ENCODE results near the gene SYT14.
A peak's percentile ranks its signal among the peaks of the same experiment; 100 is the strongest.
"Not testable (repeated sequence)": the region's sequence is repeated elsewhere in the genome, so short reads cannot be mapped to it uniquely, and the experiment has no call there.

SYT14 gene

GRCh38 chr1:210117681-210118170, 179.7 kb downstream of the SYT14 start:
- DNase-seq (ENCODE audit: low read depth in 2 of 2) = no peak

GRCh38 chr1:210123383-210123782, 185.4 kb downstream of the SYT14 start:
- DNase-seq (ENCODE audit: low read depth in 2 of 2) = no peak

DNA sequence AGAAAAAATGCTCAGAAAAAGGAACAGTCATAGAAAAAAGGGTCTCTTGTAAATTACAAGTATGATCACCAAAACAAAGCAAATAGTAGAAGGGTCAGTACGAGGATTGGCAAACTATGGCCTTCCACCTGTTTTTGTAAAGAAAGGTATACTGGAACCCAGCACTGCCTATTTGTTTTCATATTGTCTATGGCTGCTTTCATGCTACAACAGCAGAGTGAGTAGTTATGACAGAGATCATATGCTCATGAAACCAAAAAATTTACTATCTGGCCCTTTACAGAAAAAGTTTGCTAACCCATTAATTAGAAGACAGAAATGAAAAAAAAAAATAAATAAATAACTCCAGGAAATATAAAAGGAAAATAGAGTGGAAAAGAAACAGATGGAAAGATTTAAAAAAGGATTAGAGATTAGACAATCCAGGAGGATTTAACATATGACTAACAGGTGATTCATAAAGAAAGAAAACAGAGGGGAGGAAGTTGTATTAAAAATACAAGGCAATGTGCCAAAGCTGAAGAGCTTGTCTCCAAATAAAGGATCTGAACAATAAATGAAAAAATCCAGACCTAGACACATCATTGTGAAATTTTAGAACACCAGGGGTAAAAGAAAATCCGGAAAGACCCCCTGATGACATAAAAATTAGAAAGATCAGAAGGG, 186.0 kb downstream of the SYT14 start:
- DNase-seq (ENCODE audit: low read depth in 2 of 2) = no peak

DNA sequence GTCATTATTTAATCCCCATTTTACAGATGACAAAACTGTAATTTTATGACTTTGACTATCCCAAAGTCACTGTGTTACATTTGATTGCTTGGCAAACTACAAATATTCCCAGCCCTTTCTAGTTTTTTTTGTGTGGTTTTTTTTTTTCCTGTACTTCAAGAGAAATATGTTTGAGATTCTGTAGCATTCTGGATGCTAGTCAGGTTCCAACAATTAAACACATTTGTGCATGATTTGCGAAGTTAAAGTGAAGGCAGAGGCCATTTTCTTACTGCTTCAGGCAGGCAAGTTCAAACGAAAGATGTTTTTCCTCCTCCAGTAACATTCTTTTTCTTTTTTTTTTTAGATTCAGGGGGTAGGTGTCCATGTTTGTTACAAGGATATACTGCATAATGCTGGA, 186.7 kb downstream of the SYT14 start:
- DNase-seq (ENCODE audit: low read depth in 2 of 2) = no peak

GRCh38 chr1:210125143-210125542, 187.1 kb downstream of the SYT14 start:
- no peak for DNase-seq (ENCODE audit: low read depth in 2 of 2)

GRCh38 chr1:210129092-210129491, 191.1 kb downstream of the SYT14 start:
- no peak for DNase-seq (ENCODE audit: low read depth in 2 of 2)

GRCh38 chr1:210129759-210130158, 191.7 kb downstream of the SYT14 start:
- DNase-seq (ENCODE audit: low read depth in 2 of 2) = no peak

- DNase-seq (ENCODE audit: low read depth in 2 of 2) = no peak
These were observed 194.6 kb downstream of the SYT14 start for GRCh38 chr1:210132582-210132981.

GRCh38 chr1:210143465-210144062, 205.5 kb downstream of the SYT14 start:
- peak; percentile 41 to 53 for DNase-seq (ENCODE audit: low read depth in 2 of 2)

DNA sequence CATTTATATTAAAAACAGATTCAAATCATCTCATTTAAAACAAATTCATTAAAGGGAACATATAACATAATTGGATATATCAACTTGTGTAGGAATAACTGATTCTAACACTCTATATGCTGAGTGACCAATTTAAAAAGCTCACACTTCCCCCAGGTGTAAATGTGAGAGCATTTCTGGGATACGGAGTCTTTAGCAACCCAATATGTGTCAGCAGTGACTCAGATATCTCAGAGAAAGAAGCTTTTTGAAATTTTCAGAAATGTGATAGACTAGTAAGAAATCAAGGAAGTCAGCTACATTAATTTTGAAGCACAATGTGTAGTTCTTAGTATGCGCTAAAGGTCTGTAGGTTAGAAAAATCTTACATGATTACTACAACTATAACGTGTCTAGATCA, 206.7 kb downstream of the SYT14 start:
- DNase-seq (ENCODE audit: low read depth in 2 of 2) = no peak

GRCh38 chr1:210151052-210151672, 213.1 kb downstream of the SYT14 start:
- DNase-seq (ENCODE audit: low read depth in 2 of 2) = no peak

- no peak for DNase-seq (ENCODE audit: low read depth in 2 of 2)
These were observed 221.2 kb downstream of the SYT14 start for GRCh38 chr1:210159211-210159610.

DNA sequence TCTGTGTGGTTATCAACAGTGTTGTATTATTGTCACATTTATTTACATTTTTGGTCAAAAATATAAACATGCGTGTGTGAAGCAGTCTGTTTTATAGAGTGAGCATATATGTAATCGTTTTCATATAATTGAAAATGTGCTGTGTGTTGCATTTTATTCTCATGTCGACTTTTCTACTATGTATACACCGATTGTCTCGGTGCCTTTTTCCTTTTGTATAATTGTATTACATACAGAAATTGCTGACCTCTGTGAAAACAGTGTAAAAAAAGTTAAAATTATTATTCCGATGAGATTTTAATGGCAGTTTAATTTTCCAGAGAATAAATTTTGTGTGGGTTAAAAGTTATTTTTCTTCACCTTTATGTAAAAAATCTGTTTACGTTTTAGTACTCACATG, 232.2 kb downstream of the SYT14 start:
- DNase-seq (ENCODE audit: low read depth in 2 of 2) = no peak

GRCh38 chr1:210174133-210174532, 236.1 kb downstream of the SYT14 start:
- no peak for DNase-seq (ENCODE audit: low read depth in 2 of 2)

DNA sequence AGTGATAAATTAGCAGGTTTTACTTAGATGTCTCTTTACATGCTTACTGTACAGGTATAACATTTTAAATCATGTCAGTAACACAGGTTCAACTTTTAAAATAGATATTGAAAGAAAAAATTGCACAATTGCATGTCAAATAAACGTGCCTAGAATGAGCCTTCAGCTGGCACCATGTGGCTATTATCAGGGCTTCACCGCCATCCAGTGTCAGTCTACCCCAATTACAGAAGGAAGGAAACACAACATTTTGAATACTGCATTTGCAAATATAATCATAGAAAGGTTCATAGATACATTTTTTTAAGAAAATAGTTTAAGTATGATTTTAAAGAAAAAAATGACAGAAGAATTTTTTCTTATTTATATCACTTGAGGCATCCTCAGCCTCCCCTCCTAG, 247.0 kb downstream of the SYT14 start:
- no peak for DNase-seq (ENCODE audit: low read depth in 2 of 2)

DNA sequence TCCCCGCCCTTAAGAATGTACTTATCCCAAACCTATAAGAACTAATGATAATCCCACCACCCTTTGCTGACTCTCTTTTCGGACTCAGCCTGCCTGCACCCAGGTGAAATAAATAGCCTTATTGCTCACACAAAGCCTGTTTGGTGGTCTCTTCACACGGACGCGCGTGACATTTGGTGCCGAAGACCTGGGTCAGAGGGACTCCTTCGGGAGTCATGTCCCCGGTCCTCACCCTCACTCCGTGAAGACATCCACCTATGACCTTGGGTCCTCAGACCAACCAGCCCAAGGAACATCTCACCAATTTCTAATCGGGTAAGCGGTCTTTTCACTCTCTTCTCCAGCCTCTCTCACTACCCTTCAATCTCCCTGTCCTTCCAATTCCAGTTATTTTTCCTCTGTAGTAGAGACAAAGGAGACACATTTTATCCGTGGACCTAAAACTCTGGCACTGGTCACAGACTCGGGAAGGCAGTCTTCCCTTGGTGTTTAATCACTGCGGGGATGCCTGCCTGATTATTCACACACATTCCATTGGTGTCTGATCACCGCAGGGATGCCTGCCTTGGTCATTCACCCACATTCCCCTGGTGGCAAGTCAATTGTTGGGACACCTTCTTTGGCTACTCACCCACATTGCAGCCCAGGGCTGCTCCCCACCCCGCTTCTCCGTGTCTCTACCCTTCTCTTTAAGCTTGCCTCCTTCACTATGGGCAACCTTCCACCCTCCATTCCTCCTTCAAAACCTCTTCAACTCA, 250.0 kb downstream of the SYT14 start:
- not testable (repeated sequence) for DNase-seq (ENCODE audit: low read depth in 2 of 2)

GRCh38 chr1:210189426-210189825, 251.4 kb downstream of the SYT14 start:
- DNase-seq (ENCODE audit: low read depth in 2 of 2) = no peak

- no peak for DNase-seq (ENCODE audit: low read depth in 2 of 2)
These were observed 257.7 kb downstream of the SYT14 start for GRCh38 chr1:210195635-210196160.

- DNase-seq (ENCODE audit: low read depth in 2 of 2) = not testable (repeated sequence)
These were observed 258.2 kb downstream of the SYT14 start for GRCh38 chr1:210196266-210196665.

- DNase-seq (ENCODE audit: low read depth in 2 of 2) = no peak
These were observed 260.8 kb downstream of the SYT14 start for GRCh38 chr1:210198840-210199239.

- no peak for DNase-seq (ENCODE audit: low read depth in 2 of 2)
These were observed 262.2 kb downstream of the SYT14 start for GRCh38 chr1:210200124-210200736.

DNA sequence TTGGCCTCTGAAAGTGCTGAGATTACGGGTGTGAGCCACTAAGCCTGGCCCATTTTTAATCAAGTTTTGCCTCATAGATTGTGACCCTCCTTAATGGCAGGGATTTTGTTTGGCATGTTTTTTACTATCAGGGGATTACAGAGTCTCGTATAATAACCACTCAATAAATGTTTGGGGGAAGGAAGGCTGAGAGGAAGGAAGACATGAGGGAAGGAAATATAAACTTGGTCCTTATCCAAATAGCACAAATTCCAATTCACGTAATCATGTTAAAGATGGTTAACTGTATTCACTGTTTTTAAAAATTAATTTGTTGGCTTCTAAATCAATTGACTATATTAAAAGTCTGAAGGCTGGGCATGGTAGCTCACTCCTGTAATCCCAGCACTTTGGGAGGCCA, 263.7 kb downstream of the SYT14 start:
- DNase-seq (ENCODE audit: low read depth in 2 of 2) = no peak

Data from stimulated activated CD8-positive, alpha-beta memory T cell treated with anti-CD3 and anti-CD28 coated beads, Interleukin-2, amount 100 ng/mL, for 48 hours (primary cell).